DMS 273 (cell line): ENCODE measurements around the gene MAP4K2.

Experiments
- DNase-seq: peaks from one replicate; lab custom pipeline; 2025; ENCODE audit not compliant: unreplicated experiment; lab: John Stamatoyannopoulos, UW

Gene MAP4K2

DNA sequence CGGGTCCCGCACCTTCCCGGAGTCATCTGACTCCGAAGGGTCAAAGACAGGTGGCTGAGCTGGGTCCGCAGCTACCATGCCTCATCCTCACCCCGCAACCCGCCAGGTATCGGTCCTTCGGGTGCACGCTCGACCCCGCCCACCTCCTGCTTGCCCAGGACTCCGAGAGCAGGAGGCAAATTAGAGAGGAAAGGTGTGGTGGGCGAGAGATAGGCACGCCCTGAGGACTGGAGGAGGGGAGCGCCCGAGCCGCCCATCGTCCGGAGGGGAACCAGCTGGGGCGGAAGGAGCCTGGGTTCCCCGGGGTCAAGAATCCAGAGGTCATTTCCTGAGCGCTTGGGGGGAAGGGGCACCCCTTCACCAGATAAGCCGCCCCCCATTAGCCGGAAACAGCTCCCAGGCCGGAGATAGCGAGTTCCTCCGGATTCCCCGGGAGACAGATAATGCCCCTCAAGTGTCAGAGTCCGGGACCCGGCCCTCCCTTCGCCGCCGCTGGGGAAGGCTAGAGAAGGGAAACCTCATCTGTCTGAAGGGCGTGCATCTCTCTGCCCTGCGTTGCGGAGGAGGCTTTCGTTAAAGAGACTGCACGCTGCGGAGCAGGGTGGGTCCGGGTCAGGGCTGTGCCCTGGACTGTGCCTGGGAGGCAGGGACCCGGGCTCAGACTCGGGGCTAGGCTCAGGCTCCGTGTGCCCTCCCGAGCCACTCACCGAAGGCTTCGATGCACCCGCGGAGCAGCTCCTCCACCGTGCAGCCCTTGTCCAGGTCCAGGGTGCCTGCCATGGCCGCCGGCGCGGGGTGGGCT lies 60.7 kb downstream of the MAP4K2 start:
- peak; percentile 52 for DNase-seq

DNA sequence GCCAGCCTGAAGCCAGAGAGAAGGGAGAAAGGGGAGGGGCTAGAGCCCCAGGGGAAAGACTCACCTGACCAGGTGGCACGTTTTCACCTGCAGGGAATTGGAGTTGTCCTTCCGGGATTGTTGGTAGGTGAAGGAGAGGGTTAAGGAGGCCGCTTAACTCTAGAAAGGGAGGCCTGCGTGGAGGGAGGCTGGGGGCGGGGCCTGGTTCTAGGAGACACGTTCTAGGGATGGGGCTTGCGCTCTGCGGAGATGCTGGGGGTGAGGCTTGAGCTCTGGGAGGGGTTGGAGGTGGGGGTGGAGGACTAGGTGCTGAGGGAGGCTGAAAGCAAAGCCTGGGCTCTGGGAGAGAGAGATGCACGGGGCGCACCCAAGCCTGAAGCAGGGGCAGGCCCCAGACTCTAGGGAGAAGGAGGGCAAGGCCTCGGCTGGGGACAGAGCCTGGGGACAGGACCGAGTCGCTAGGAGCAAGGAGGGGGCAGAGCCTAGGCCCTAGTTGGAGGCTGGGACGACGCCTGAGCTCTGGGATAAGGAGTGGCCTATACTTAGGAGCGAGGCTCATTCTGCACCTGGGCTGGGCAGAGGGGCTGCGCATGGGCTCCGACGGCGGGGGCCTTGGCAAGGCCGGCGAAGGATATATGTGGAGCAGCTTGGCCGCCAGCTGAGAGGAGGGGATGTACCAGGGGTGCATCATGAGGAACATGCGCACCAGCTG lies 61.5 kb downstream of the MAP4K2 start:
- DNase-seq: no peak

DNA sequence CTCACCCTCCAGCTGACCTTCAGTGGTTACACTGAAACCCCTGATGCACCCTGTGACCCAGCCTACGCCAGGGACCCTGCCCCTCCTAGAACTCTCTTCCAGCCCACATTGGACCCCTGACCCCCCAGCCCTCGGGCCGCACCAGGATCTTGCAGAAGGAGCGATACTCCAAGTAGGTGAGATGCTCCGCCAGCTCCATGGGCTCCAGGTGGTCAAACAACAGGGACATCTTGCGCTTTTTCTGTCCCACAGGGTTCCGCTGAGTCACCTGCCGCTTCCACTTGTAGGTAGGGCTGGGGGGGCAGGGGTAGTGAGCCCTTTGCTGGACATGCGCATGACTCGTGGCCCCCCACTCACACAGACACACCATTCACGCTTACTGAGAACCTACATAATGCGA lies 63.1 kb downstream of the MAP4K2 start:
- DNase-seq: no peak

DNA sequence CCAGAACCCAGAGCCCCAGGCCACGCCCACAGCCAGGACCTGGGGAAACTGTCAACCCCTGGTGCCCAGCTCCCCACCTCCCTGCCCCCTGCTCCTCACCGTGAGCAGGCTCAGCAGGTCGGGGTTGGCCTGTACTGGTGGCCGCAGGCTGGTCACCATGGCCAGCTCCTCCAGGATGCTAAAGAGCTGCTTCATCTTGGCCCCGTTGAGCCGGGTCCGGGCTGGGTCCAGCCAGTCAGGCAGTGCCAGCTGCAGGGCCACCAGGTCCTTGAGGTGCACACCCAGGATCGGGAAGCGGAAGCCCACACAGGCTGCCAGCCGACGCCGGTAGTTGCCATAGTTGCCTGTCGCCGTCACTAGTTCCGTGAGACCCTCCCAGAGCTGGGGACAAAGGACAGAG lies 66.4 kb downstream of the MAP4K2 start:
- no peak for DNase-seq

DNA sequence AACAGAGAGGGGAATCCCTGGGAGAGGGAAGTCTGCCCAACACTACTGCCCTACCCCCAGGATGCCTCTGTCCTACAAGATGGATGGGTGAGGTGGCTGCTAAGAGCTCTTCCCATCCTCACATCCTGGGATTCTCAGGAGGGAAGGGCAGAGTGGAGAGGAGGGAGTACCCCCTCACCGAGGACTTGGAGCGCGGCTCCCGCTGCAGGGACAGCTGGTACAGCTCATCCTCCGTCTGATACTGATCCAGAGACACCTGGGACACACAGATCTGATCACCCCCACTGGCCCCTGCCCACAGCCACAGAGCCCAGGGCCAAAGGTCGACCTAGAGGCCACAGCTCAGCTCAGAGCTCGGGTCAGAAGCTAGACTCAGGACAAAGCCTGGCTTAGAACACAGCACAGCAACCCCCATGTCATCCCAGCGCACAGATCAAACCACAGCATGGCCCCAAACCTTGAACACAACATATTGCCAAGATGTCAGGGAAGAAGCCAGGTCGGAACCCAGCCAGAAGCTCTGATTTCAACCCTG lies 67.2 kb downstream of the MAP4K2 start:
- no peak for DNase-seq
